ENCODE results near the gene CMIP.
"Not testable (repeated sequence)": the region's sequence is repeated elsewhere in the genome, so short reads cannot be mapped to it uniquely, and the experiment has no call there.

GRCh38 chr16:81741430-81741770 lies 296.8 kb downstream of the CMIP start:
- TF ChIP-seq CTCF (conservative IDR thresholded peaks at IDR 0.05; ENCODE audit: low read depth, low read length); EZH2 (IDR thresholded peaks at IDR 0.05; ENCODE audit: low read length, unreplicated experiment): not testable (repeated sequence)
